Activated naive CD8-positive, alpha-beta T cell treated with anti-CD3 and anti-CD28 coated beads, Interleukin-2, amount 50 U/mL, for 16 hours (primary cell): ENCODE measurements around the gene FOLR3.
"Not testable (repeated sequence)": the region's sequence is repeated elsewhere in the genome, so short reads cannot be mapped to it uniquely, and the experiment has no call there.

Experiments
- DNase-seq: peaks from one replicate; pipeline ENCODE4 v3.0.0-alpha.2; 2020; ENCODE audit warnings: low read depth, low spot score

FOLR3 gene

GRCh38 chr11:72162891-72163492, 27.5 kb downstream of the FOLR3 start:
- DNase-seq, result no peak

GRCh38 chr11:72164187-72164586, 28.7 kb downstream of the FOLR3 start:
- not testable (repeated sequence) for DNase-seq

- not testable (repeated sequence) for DNase-seq
These were observed 33.6 kb downstream of the FOLR3 start for GRCh38 chr11:72169046-72169555.

GRCh38 chr11:72169754-72170153, 34.2 kb downstream of the FOLR3 start:
- DNase-seq, result not testable (repeated sequence)

- DNase-seq, result not testable (repeated sequence)
These were observed 36.5 kb downstream of the FOLR3 start for GRCh38 chr11:72172043-72172442.

GRCh38 chr11:72173291-72173690, 37.8 kb downstream of the FOLR3 start:
- DNase-seq, result no peak

GRCh38 chr11:72174302-72175070, 39.0 kb downstream of the FOLR3 start:
- DNase-seq, result no peak

GRCh38 chr11:72177656-72178055, 42.1 kb downstream of the FOLR3 start:
- DNase-seq, result no peak

GRCh38 chr11:72179049-72179803, 43.7 kb downstream of the FOLR3 start:
- no peak for DNase-seq

GRCh38 chr11:72179804-72180396, 44.4 kb downstream of the FOLR3 start:
- DNase-seq, result no peak

- DNase-seq, result not testable (repeated sequence)
These were observed 45.5 kb downstream of the FOLR3 start for GRCh38 chr11:72180892-72181552.

GRCh38 chr11:72181553-72181958, 46.0 kb downstream of the FOLR3 start:
- DNase-seq, result not testable (repeated sequence)

- DNase-seq, result no peak
These were observed 52.7 kb downstream of the FOLR3 start for GRCh38 chr11:72188267-72188666.
